ENCODE measurements around the gene KRT6C.
A peak's percentile ranks its signal among the peaks of the same experiment; 100 is the strongest.

Gene KRT6C

GRCh38 chr12:52495389-52495788 is 21.8 kb upstream of the KRT6C start:
- H3K27ac ChIP-seq (ENCODE audit: extremely low read depth, low read depth, low read length), result no peak overlapping the region
- H3K4me3 ChIP-seq (ENCODE audit: low read depth, low read length), result no peak overlapping the region
- H3K36me3 ChIP-seq (ENCODE audit: control insufficient read depth in 2 of 2, insufficient read depth in 1 of 2, low read length in 2 of 2), result no peaks in the 10 kb centered on the region
- no peaks in the 10 kb centered on the region for H3K9me3 ChIP-seq (ENCODE audit: control insufficient read depth, insufficient read depth, low read depth, low read length)
- H3K4me1 ChIP-seq (ENCODE audit: control insufficient read depth, insufficient read depth, low read length), result peaks cover 6% of the 10 kb centered on the region
- TF ChIP-seq KLF1 (tag by site-specific recombination; IDR thresholded peaks at IDR 0.05) (0 out of 2 replicates have a peak, but pooled peaks have one; percentile 9), ATF2 (tag by site-specific recombination; IDR thresholded peaks at IDR 0.05; ENCODE audit: low read depth) (no peak), KLF9 (tag by site-specific recombination; IDR thresholded peaks at IDR 0.05; ENCODE audit: low read depth) (no peak), ZNF561 (tag by site-specific recombination; IDR thresholded peaks at IDR 0.05; ENCODE audit: borderline replicate concordance) (no peak), ZNF239 (tag by site-specific recombination; IDR thresholded peaks at IDR 0.05) (no peak), ZIC2 (tag by site-specific recombination; IDR thresholded peaks at IDR 0.05) (peak; percentile 89), PRDM10 (tag by site-specific recombination; IDR thresholded peaks at IDR 0.05) (0 out of 2 replicates have a peak, but pooled peaks have one; percentile 13), SCRT2 (tag by site-specific recombination; IDR thresholded peaks at IDR 0.05) (peak; percentile 91), GLIS1 (tag by site-specific recombination; IDR thresholded peaks at IDR 0.05) (peak; percentile 31; the same call in 1 of the 2 replicates), ZNF114 (tag by site-specific recombination; IDR thresholded peaks at IDR 0.05) (no peak)
- ChIA-PET POLR2A (no interaction called here), CTCF (interaction anchor here (0.6 to 1.6 kb wide), 6 partner anchors 13 to 125 kb away, joined by 3 to 4 read pairs (median 3); no protein-coding TSS in a partner anchor)

- no peak for TF ChIP-seq ZNF621 (tag by site-specific recombination; IDR thresholded peaks at IDR 0.05)
- TF ChIP-seq ZNF174 (tag by site-specific recombination; IDR thresholded peaks at IDR 0.05), result no peak
- TF ChIP-seq ZBTB6 (tag by site-specific recombination; IDR thresholded peaks at IDR 0.05), result no peak
- no peak for TF ChIP-seq PRDM1 (tag by site-specific recombination; IDR thresholded peaks at IDR 0.05)
- TF ChIP-seq ZNF645 (tag by site-specific recombination; IDR thresholded peaks at IDR 0.05), result no peak
- TF ChIP-seq REST (tag by site-specific recombination; IDR thresholded peaks at IDR 0.05), result no peak
- TF ChIP-seq ZNF350 (tag by site-specific recombination; IDR thresholded peaks at IDR 0.05), result no peak
- no peak for TF ChIP-seq SP2 (tag by site-specific recombination; IDR thresholded peaks at IDR 0.05)
- no peak for TF ChIP-seq ZFHX2 (tag by site-specific recombination; conservative IDR thresholded peaks at IDR 0.05)
- no peak for TF ChIP-seq HOXD13 (CRISPR knock-in tag; IDR thresholded peaks at IDR 0.05; ENCODE audit: borderline replicate concordance)
- TF ChIP-seq ZNF707 (tag by site-specific recombination; IDR thresholded peaks at IDR 0.05), result no peak
- Histone ChIP-seq H3K4me1 (ENCODE audit: control insufficient read depth, insufficient read depth, low read length) (peaks cover 6% of the 10 kb centered on the region), H3K27ac (ENCODE audit: extremely low read depth, low read depth, low read length) (no peak overlapping the region), H3K36me3 (ENCODE audit: control insufficient read depth in 2 of 2, insufficient read depth in 1 of 2, low read length in 2 of 2) (no peaks in the 10 kb centered on the region), H3K9me3 (ENCODE audit: control insufficient read depth, insufficient read depth, low read depth, low read length) (no peaks in the 10 kb centered on the region), H3K4me3 (ENCODE audit: low read depth, low read length) (no peak overlapping the region)
- CTCF ChIA-PET, result interaction anchor here (0.8 to 1.7 kb wide), 9 partner anchors 9 to 124 kb away, joined by 3 to 5 read pairs (median 3); no protein-coding TSS in a partner anchor
- POLR2A ChIA-PET, result no interaction called here
Observed at GRCh38 chr12:52494518-52494917, 20.9 kb upstream of the KRT6C start.

Data from HEK293 (cell line).